Measurements from ENCODE around the gene GLG1. TPM values are rescaled to one million over a fixed set of nuclear protein-coding genes. Genes with fewer than 3 reads are reported as not detected.

GLG1 gene
- total RNA-seq, 1 donor from 2014 or later = 49.6 TPM

GRCh38 chr16:74611721-74612120 is 4.8 kb upstream of the GLG1 start:
- no peak for DNase-seq (ENCODE audit: low spot score)
- ATAC-seq = no peak

- no peak for ATAC-seq
- no peak for DNase-seq (ENCODE audit: low spot score)
Observed at GRCh38 chr16:74608944-74609343, 2.0 kb upstream of the GLG1 start.

GRCh38 chr16:74608381-74608780 is 1.5 kb upstream of the GLG1 start:
- DNase-seq (ENCODE audit: low spot score) (no peak), ATAC-seq (no peak)

GRCh38 chr16:74607962-74608356 is 1.0 kb upstream of the GLG1 start:
- DNase-seq (ENCODE audit: low spot score) (no peak), ATAC-seq (no peak)

DNA sequence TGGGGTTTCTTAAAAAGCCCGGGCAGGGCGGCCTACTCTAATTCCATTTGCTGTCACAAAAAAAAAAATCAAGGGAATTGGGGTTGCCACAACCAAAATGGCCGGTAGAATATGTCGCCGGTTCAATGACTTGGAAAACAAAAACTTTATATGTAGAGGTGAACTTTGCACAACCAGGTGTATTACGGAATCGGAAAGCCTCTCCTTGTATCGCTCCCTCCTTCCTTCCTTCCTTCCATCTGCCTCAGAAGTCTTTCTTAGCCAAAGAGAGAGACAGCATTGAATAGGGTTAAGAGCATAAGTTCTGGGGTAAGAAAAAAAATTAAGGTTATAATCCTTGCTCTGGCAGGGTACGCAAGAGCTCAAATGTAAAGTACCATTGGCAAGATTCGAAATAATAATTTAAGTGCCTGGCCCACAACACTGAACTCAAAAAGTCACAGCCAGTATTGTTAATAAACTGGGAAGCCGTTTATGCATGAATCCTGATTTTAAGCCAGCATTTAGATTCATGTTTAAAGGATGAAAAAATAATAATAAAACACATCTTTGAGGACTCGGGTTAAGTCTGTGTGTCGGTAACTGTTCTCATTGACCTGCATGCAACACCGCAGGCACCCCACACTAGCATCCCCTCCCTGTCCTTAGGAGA is 522 bp upstream of the GLG1 start:
- no peak for DNase-seq (ENCODE audit: low spot score)
- ATAC-seq = peak; percentile 27

DNA sequence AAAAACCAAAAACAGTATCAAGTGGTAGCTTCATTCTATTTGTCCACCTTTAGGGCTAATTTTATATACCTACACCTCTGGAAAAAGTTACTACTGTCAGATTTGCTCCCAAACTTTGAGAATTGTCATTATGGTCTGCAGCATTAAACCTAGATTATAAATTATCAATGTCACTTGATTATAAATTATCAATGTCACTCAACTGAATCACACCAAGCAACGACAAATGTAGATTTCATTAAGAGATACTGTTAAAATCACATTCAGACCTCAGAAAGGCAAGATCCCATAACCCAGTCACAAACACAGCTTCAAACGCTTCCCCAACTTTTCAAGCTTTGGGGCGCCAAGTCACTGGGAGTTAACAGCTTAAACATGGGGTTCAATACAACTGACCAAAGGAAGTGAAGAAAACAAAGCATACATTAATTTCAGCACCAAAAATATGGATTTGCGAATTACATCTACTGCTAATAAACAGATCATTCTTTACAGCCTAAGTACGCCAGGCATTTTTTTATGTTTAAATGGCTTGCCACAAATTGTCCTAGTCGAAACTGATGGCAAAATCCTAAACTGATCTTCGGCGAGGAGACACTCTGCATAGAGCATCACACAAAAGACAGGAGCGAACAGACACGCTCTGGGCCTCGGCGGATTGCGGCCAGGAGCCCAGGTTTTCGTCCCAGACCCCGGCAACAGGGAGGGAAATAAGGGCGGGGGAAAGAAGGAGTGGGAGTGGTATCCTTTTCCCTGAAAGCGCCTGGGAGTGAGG is 981 bp downstream of the GLG1 start:
- ATAC-seq (peak; percentile 14), DNase-seq (ENCODE audit: low spot score) (no peak)

- ATAC-seq (no peak), DNase-seq (ENCODE audit: low spot score) (no peak)
Observed at GRCh38 chr16:74605332-74605731, 1.6 kb downstream of the GLG1 start.

- no peak for ATAC-seq
Observed at GRCh38 chr16:74603848-74604247, 3.1 kb downstream of the GLG1 start.

GRCh38 chr16:74601126-74601871 is 5.6 kb downstream of the GLG1 start:
- no peak for DNase-seq (ENCODE audit: low spot score)
- no peak for ATAC-seq

More at GRCh38 chr16:74603848-74604247, 3.1 kb downstream of the GLG1 start:
- no peak for DNase-seq (ENCODE audit: low spot score)

DNA sequence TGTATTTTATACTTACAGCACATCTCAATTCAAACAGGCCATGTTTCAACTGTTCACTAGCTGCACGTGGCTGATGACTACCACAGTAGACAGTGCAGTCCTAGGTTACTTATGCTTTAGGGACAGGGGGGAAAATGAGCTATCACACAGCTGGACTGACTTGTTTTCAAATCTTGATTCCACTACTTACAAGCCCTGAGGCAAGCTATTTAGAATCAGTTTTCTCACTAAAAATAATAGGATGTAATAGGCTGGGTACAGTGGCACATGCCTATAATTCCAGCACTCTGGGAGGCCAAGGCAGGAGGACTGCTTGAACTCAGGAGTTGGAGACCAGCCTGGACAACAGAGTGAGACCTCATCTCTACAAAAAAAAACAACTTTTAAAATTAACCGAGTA is 10.3 kb downstream of the GLG1 start:
- no peak for ATAC-seq
- DNase-seq (ENCODE audit: low spot score) = no peak

- DNase-seq (ENCODE audit: low spot score) (no peak), ATAC-seq (no peak)
Observed at GRCh38 chr16:74592847-74593246, 14.1 kb downstream of the GLG1 start.

- ATAC-seq (peak; percentile 79), DNase-seq (ENCODE audit: low spot score) (peak; percentile 61)
Observed at GRCh38 chr16:74591876-74592650, 14.9 kb downstream of the GLG1 start.

DNA sequence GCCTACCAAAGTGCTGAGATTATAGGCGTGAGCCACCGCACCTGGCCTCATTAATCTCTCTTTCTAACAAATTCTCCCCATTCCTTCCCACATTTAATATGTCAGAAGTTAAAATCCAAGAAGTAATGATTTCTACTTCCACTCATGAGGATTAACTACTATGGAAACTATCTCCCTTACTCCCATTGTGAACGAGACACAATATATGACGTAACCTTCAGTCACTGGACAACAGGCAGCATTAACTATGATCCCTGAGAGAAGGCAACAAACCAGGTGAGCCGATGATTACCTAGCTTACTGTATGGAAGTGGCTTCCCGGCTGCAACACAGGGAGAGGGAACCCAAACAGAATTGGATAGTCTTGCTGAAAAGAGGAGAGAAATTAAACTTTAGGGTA is 20.0 kb downstream of the GLG1 start:
- DNase-seq (ENCODE audit: low spot score) (no peak), ATAC-seq (peak; percentile 32)

DNA sequence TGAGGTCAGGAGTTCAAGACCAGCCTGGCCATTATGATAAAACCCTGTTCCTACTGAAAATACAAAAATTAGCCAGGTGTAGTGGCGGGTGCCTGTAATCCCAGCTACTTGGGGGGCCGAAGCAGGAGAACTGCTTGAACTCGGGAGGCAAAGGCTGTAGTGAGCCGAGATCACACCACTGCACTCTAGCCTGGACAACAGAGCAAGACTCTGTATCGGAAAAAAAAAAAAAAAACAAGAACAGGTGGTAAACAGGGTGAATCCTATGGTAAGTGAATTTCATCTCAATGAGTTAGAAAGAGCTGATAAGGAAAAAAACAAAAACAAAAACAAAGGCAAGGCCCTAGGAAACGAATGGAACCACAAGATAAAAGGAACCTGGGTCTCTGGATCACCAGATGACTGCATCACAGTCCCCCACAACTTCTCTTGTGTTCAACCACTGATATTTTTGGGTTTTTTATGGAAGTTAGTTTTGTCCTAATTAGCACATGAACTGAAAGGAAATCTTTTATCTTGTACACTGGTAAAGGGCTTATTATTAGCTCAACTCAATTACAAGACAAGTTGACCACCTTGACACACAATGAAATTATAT is 21.0 kb downstream of the GLG1 start:
- ATAC-seq (no peak), DNase-seq (ENCODE audit: low spot score) (no peak)

- ATAC-seq (no peak), DNase-seq (ENCODE audit: low spot score) (no peak)
Observed at GRCh38 chr16:74583926-74584666, 22.8 kb downstream of the GLG1 start.

DNA sequence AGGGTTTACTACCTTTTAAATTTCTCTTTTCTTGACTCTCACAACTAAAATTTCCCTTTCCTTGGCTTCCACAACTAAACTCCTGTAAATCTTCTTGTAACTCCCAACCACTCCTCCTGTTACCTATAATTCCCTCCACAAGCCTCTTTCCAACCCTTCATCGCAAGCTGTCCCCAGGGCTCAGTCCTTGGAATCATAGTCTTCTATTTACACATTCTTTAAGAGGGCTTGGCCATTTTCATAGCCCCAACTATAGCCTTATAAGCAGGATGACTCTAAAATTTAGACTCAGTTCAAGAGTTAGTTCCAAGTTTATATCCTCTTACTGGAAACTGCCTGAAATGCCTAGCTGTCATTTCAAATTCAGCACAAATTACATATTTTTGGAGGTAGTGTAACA is 23.9 kb downstream of the GLG1 start:
- ATAC-seq = no peak
- no peak for DNase-seq (ENCODE audit: low spot score)

DNA sequence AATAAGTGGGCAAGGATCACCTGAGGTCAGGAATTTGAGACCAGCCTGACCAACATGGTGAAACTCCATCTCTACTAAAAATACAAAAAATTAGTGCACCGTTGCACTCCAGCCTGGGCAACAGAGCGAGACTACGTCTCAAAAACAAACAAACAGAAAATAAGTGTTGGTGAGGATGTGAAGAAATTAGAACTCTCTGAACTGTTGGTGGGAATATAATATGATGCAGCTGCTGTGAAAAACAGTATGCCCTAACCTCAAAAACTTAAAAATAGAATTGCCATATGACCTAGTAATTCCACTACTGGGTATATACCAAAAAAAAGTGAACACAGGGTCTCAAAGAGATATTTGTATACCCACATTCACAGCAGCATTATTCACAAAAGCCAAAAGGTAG is 26.1 kb downstream of the GLG1 start:
- DNase-seq (ENCODE audit: low spot score) (no peak), ATAC-seq (no peak)

GRCh38 chr16:74578838-74579237 is 28.1 kb downstream of the GLG1 start:
- no peak for ATAC-seq
- no peak for DNase-seq (ENCODE audit: low spot score)

DNA sequence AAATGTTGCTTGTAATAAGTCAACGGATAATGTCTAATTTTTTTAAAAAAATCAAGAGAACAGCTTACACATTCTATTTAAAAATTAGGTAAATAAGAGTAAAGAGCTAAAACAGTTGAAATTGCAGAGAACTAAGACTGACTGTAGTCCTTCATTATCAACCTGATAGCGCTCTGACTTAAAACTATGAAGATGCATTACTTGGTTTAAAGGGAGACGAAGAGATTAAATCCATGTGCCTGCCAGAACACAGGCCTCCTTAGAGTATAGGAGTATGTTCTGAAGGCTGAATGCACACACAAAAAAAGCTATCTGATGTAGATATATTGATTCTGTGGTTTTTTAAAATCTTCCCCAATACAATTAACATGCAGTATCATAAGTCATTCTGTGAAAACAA is 28.5 kb downstream of the GLG1 start:
- no peak for DNase-seq (ENCODE audit: low spot score)
- no peak for ATAC-seq

- ATAC-seq = no peak
- no peak for DNase-seq (ENCODE audit: low spot score)
Observed at GRCh38 chr16:74577882-74578366, 29.0 kb downstream of the GLG1 start.

Measured in left lobe of liver (tissue), 2 donors.